Measurements from ENCODE around the gene JAKMIP3. TPM values are rescaled to one million over a fixed set of nuclear protein-coding genes. Genes with fewer than 3 reads are reported as not detected.

Gene JAKMIP3
- total and polyA plus RNA-seq, 8 donors: 0.22 to 0.50 (median 0.37) TPM

DNA sequence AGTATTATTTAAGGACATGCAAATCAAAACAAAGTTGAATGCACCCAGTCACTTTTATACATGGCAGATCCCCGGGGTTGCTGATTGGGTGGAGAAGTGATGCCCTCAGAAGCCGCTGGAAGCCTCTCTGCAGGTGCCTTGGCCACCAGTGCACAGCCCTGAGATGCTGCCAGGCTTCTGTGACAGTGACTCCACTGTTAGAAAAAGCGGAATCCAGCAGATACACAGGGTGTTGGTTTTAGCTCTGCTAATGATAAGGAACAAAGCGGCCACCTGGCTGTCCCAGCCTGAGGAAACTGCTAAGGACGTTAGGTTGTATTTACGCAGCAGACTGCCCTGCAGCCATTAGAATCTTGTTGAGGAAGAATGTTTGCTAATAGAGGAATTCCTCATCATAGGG is 47.5 kb downstream of the JAKMIP3 start:
- Histone ChIP-seq H3K4me1 (no peaks in the 10 kb centered on the region), H3K9me3 (no peaks in the 10 kb centered on the region), H3K4me3 (no peak overlapping the region), H3K36me3 (no peaks in the 10 kb centered on the region), H3K27me3 (peaks cover 0 to 11% of the 10 kb centered on the region in 2 donors), H3K27ac (no peak overlapping the region)
- ATAC-seq (no peak), DNase-seq (no peak)
- no peak for TF ChIP-seq CTCF (IDR thresholded peaks at IDR 0.05)
- intact Hi-C loops (cut with DNase I): no loop called here

GRCh38 chr10:132113766-132114365 is 48.1 kb downstream of the JAKMIP3 start:
- H3K4me3 ChIP-seq: no peak overlapping the region
- H3K27ac ChIP-seq: no peak overlapping the region
- no peaks in the 10 kb centered on the region for H3K4me1 ChIP-seq
- DNase-seq (peak in 2 of 4 donors; percentile 7 to 66), ATAC-seq (no peak)
- intact Hi-C loops (cut with DNase I): no loop called here
- no peaks in the 10 kb centered on the region for H3K9me3 ChIP-seq
- no peaks in the 10 kb centered on the region for H3K36me3 ChIP-seq
- H3K27me3 ChIP-seq: peaks cover 0 to 11% of the 10 kb centered on the region in 2 donors
- TF ChIP-seq CTCF (IDR thresholded peaks at IDR 0.05): no peak

DNA sequence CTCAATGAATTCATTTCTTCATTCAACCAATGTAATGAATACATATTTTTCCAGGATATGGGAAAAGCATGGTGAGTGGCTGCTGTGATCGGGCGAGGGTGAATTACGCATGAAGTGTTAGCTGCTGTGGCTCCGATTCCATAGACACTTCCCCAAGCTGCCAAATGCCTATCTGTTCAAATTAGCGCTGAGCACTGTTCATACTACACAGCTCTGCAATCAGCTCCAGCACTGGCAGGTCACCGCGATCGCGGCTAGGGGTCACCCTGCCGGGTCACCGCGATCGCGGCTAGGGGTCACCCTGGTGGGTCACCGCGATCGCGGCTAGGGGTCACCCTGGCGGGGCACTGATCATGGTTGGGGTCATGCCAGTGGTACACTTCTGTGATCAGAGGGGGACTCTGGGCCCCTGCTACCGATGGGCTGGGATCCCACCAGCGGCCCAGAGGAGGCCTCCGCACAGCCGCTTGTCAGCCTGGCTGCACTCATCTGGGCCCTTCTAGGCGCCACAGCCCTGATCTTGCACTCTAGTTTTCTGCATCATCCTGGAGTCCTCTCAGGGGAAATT is 49.3 kb downstream of the JAKMIP3 start:
- H3K4me3 ChIP-seq: no peak overlapping the region
- no peak overlapping the region for H3K27ac ChIP-seq
- no peaks in the 10 kb centered on the region for H3K4me1 ChIP-seq
- no peaks in the 10 kb centered on the region for H3K36me3 ChIP-seq
- H3K27me3 ChIP-seq: peaks cover 0 to 11% of the 10 kb centered on the region in 2 donors
- intact Hi-C loops (cut with DNase I): no loop called here
- peak in 2 of 4 donors; percentile 8 to 68 for DNase-seq
- no peaks in the 10 kb centered on the region for H3K9me3 ChIP-seq
- no peak for TF ChIP-seq CTCF (IDR thresholded peaks at IDR 0.05)
- no peak for ATAC-seq

Other genes starting within 250 kb of the JAKMIP3 start
- 10 to 100 TPM; 22.7 to 24.3 TPM for gene PPP2R2D, start 164.9 kb upstream of the JAKMIP3 start, total RNA-seq
- gene PPP2R2D, start 164.9 kb upstream of the JAKMIP3 start, polyA plus RNA-seq (ENCODE audit: insufficient read length in 6 of 6): 10 to 100 TPM; 33.7 to 42.4 (median 38.5) TPM
- gene BNIP3, start 84.0 kb upstream of the JAKMIP3 start, total RNA-seq: 10 to 100 TPM; 25.7 to 29.3 TPM
- gene BNIP3, start 84.0 kb upstream of the JAKMIP3 start, polyA plus RNA-seq (ENCODE audit: insufficient read length in 6 of 6): 10 to 100 TPM; 34.5 to 55.3 (median 41.4) TPM
- gene DPYSL4, start 121.0 kb downstream of the JAKMIP3 start, total RNA-seq: 1 to 10 TPM; 1.3 to 3.1 TPM
- gene DPYSL4, start 121.0 kb downstream of the JAKMIP3 start, polyA plus RNA-seq (ENCODE audit: insufficient read length in 6 of 6): 10 to 100 TPM in 5 of 6 donors, 1 to 10 TPM in 1; 9.5 to 14.6 (median 11.6) TPM
- gene STK32C, start 242.0 kb downstream of the JAKMIP3 start, total RNA-seq: 10 to 100 TPM; 13.2 to 18.2 TPM
- gene STK32C, start 242.0 kb downstream of the JAKMIP3 start, polyA plus RNA-seq (ENCODE audit: insufficient read length in 6 of 6): 10 to 100 TPM in 5 of 6 donors, 1 to 10 TPM in 1; 9.9 to 13.7 (median 11.3) TPM